Osteocyte (in vitro differentiated cells): ENCODE data around the gene PLEKHG4B. TPM values are rescaled to one million over a fixed set of nuclear protein-coding genes. Genes with fewer than 3 reads are reported as not detected.
"Not testable (repeated sequence)": the region's sequence is repeated elsewhere in the genome, so short reads cannot be mapped to it uniquely, and the experiment has no call there.

Source experiments
- DNase-seq: peaks from one replicate; pipeline ENCODE4 v3.0.0; 2021; ENCODE audit warnings: mixed read lengths; ENCODE audit not compliant: unreplicated experiment; ENCODE audit errors: extremely low spot score
- H3K27ac Mint-ChIP-seq: one replicate; pipeline ENCODE4 v1.8.0; 2021; ENCODE audit warnings: mild to moderate bottlenecking, mixed read lengths; ENCODE audit not compliant: unreplicated experiment
- H3K27me3 Mint-ChIP-seq: one replicate; pipeline ENCODE4 v1.8.0; 2021; ENCODE audit warnings: mixed read lengths; ENCODE audit not compliant: unreplicated experiment
- H3K36me3 Mint-ChIP-seq: one replicate; pipeline ENCODE4 v1.8.0; 2021; ENCODE audit warnings: mixed read lengths; ENCODE audit not compliant: unreplicated experiment
- H3K4me1 Mint-ChIP-seq: one replicate; pipeline ENCODE4 v1.8.0; 2021; ENCODE audit warnings: mixed read lengths; ENCODE audit not compliant: unreplicated experiment
- H3K4me3 Mint-ChIP-seq: one replicate; pipeline ENCODE4 v1.8.0; 2021; ENCODE audit warnings: mild to moderate bottlenecking, moderate library complexity, mixed read lengths; ENCODE audit not compliant: unreplicated experiment
- H3K9me3 Mint-ChIP-seq: one replicate; pipeline ENCODE4 v1.8.0; 2021; ENCODE audit warnings: mixed read lengths; ENCODE audit not compliant: unreplicated experiment
- CTCF ChIP-seq: fragments of 200-600 bp; sonication (generic); IDR thresholded peaks from 2 replicates; pipeline ENCODE4 v1.5.0; 2021; ENCODE audit warnings: antibody characterized with exemption, mild to moderate bottlenecking, moderate library complexity
- total RNA-seq: library from RNA; stranded (reverse); gene quantifications from 2 replicates; pipeline ENCODE4 v1.2.1, GENCODE V29; 2021

The PLEKHG4B gene
- total RNA-seq, 1 donor from 2014 or later = 4.5 TPM

- Mint-ChIP-seq H3K4me1 (peaks cover 66% of the 10 kb centered on the region), H3K36me3 (peaks cover 5% of the 10 kb centered on the region), H3K27me3 (no peaks in the 10 kb centered on the region), H3K4me3 (peak overlapping the region; percentile 94), H3K9me3 (no peaks in the 10 kb centered on the region), H3K27ac (peak overlapping the region; percentile 89)
- TF ChIP-seq CTCF = no peak
- no peak for DNase-seq
These were observed 127.5 kb downstream of the PLEKHG4B start for GRCh38 chr5:219460-219863.

- no peak for DNase-seq
- Mint-ChIP-seq H3K27me3 (no peaks in the 10 kb centered on the region), H3K27ac (peak overlapping the region; percentile 89), H3K9me3 (no peaks in the 10 kb centered on the region), H3K36me3 (peaks cover 10% of the 10 kb centered on the region), H3K4me1 (peaks cover 61% of the 10 kb centered on the region), H3K4me3 (peak overlapping the region; percentile 94)
- TF ChIP-seq CTCF = no peak
These were observed 128.0 kb downstream of the PLEKHG4B start for GRCh38 chr5:219991-220390.

GRCh38 chr5:222951-223715 is 131.2 kb downstream of the PLEKHG4B start:
- H3K4me1 Mint-ChIP-seq = peaks cover 44% of the 10 kb centered on the region
- peak overlapping the region; percentile 53 for H3K4me3 Mint-ChIP-seq
- H3K36me3 Mint-ChIP-seq = peaks cover 26% of the 10 kb centered on the region
- not testable (repeated sequence) for H3K9me3 Mint-ChIP-seq, DNase-seq, H3K27me3 Mint-ChIP-seq
- H3K27ac Mint-ChIP-seq = peak overlapping the region; percentile 87

- H3K4me3 Mint-ChIP-seq = no peak overlapping the region
- peaks cover 44% of the 10 kb centered on the region for H3K4me1 Mint-ChIP-seq
- DNase-seq = no peak
- H3K36me3 Mint-ChIP-seq = peaks cover 31% of the 10 kb centered on the region
- H3K27me3 Mint-ChIP-seq = no peaks in the 10 kb centered on the region
- peak overlapping the region; percentile 87 for H3K27ac Mint-ChIP-seq
- TF ChIP-seq CTCF = no peak
- no peaks in the 10 kb centered on the region for H3K9me3 Mint-ChIP-seq
These were observed 131.8 kb downstream of the PLEKHG4B start for GRCh38 chr5:223791-224190.

- no peaks in the 10 kb centered on the region for H3K9me3 Mint-ChIP-seq
- peaks cover 37% of the 10 kb centered on the region for H3K36me3 Mint-ChIP-seq
- no peak overlapping the region for H3K27ac Mint-ChIP-seq
- TF ChIP-seq CTCF = no peak
- H3K4me1 Mint-ChIP-seq = peaks cover 34% of the 10 kb centered on the region
- H3K4me3 Mint-ChIP-seq = no peak overlapping the region
- H3K27me3 Mint-ChIP-seq = no peaks in the 10 kb centered on the region
- no peak for DNase-seq
These were observed 133.4 kb downstream of the PLEKHG4B start for GRCh38 chr5:225334-225733.

GRCh38 chr5:227375-227774 is 135.4 kb downstream of the PLEKHG4B start:
- not testable (repeated sequence) for H3K27me3 Mint-ChIP-seq, H3K27ac Mint-ChIP-seq, H3K9me3 Mint-ChIP-seq, DNase-seq, H3K4me3 Mint-ChIP-seq
- H3K36me3 Mint-ChIP-seq = peaks cover 54% of the 10 kb centered on the region
- H3K4me1 Mint-ChIP-seq = peaks cover 16% of the 10 kb centered on the region
